Smooth muscle cell of the coronary artery (primary cell): ENCODE results near the gene SHC2. TPM values are rescaled to one million over a fixed set of nuclear protein-coding genes. Genes with fewer than 3 reads are reported as not detected.

Source experiments
- total RNA-seq: library from RNA; depleted of rRNA; stranded (reverse); fragments of >200 nt; gene quantifications from 2 replicates; pipeline ENCODE4 v1.2.3, GENCODE V29; 2014; ENCODE audit warnings: low replicate concordance

Gene SHC2, protein sequence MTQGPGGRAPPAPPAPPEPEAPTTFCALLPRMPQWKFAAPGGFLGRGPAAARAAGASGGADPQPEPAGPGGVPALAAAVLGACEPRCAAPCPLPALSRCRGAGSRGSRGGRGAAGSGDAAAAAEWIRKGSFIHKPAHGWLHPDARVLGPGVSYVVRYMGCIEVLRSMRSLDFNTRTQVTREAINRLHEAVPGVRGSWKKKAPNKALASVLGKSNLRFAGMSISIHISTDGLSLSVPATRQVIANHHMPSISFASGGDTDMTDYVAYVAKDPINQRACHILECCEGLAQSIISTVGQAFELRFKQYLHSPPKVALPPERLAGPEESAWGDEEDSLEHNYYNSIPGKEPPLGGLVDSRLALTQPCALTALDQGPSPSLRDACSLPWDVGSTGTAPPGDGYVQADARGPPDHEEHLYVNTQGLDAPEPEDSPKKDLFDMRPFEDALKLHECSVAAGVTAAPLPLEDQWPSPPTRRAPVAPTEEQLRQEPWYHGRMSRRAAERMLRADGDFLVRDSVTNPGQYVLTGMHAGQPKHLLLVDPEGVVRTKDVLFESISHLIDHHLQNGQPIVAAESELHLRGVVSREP
- total RNA-seq, result 0.08 and 4.1 TPM in 2 replicates

DNA sequence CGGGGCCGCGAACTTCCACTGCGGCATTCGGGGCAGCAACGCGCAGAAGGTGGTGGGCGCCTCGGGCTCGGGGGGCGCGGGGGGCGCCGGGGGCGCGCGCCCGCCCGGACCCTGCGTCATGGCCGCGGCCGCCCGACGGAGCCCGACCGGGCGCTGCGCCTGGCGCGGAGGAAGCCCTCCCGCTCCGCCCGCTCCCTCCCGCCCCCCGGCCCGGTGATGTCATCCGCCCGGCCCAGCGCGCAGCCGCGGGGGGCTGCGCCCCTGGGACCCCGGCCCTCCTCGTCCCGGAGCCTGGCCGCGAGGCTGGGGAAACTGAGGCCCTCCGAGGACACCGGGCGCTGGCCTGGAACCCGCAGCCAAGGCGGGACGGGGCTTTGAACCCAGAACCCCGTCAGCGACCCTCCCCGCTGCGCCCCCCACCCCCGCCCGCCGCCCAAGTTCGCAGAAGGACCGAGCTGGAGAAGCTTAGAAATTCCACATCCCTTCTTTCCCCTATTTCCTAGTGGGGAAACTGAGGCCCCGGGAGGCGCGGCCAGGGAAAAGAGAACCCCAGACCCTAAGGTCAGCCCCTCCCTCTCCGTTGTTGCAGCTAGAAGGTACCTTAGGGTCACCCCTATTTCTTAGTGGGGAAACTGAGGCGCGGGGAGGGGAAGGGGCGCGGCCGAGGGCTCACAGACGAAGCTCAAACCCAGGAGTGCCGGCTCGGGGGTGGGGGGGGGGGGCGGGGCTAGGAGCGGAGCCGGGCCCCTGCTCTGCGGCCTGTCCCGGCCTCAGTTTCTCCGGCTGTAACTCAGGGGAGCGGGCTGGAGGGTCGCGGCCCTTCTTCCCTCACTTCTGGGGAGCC lies at the start of gene SHC2:
Gene SHC2 (minus strand): TSS at position 157 of the 844 bp plus-strand sequence. CDS start 37 bp downstream, at position 120.

DNA sequence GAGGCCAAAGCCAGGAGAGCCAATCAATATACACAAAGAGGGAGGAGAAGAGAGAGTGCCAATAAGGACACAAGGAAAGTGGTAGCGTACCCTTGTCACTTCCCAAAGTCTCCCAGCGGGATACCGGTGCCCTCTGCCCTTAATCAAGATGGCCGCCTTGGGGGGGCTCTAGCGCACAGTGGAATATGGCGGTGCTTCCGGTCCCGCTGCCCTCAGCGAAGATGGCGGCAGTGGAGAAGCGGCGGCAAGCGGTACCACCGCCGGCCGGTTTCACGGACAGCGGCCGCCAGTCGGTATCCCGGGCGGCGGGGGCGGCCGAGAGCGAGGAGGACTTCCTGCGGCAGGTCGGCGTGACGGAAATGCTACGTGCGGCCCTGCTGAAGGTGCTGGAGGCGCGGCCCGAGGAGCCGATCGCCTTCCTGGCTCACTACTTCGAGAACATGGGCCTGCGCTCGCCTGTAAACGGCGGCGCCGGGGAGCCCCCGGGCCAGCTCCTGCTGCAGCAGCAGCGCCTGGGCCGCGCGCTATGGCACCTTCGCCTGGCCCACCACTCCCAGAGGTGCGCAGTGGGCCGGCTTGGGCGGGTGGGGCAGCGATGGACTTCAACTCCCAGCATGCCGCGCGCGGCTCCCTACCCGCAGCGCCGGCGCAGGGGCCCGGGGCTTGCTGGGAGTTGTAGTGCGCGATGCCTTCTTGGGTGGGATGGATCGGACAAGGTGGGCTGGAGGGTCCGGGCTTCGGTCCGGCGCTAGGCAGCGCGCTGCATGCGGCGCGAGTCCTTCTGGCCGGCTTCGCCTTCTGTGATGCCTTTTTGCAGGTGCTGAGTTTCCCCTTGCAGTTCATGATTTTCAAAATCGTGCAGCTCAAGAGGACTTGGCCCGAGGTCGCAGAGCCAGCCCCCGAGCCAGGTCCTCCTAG lies 46.7 kb upstream of the SHC2 start, which contains the start of gene TPGS1:
Gene TPGS1 (plus strand): TSS at position 212 of the 918 bp plus-strand sequence. CDS start 10 bp downstream, at position 222.

DNA sequence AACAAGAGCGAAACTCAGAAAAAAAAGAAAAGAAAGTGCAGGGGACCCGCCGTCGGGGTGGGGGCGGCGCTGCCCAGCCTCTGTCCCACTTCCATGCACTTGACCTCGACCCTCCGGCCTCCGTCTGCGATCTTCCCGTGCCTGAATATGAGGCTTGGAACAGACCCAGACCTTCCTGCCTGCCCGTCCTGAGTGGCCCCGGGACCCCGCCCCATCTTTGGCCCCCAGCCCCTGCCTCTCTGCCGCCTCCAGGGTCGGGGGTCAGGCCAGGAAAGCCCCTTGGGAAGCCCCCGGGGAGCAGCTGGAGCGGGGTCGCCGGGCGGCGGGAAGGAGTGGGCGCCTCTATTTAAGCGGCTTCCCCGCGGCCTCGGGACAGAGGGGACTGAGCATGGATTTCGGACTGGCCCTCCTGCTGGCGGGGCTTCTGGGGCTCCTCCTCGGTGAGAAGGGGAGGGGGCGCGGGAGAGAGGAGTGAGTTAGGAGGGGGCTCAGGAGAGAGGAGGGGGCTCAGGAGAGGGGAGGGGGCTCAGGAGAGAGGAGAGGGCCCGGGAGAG lies 35.4 kb upstream of the SHC2 start, which contains the start of gene MADCAM1:
Gene MADCAM1 (plus strand): TSS at position 375 of the 554 bp plus-strand sequence. CDS start 14 bp downstream, at position 389.

DNA sequence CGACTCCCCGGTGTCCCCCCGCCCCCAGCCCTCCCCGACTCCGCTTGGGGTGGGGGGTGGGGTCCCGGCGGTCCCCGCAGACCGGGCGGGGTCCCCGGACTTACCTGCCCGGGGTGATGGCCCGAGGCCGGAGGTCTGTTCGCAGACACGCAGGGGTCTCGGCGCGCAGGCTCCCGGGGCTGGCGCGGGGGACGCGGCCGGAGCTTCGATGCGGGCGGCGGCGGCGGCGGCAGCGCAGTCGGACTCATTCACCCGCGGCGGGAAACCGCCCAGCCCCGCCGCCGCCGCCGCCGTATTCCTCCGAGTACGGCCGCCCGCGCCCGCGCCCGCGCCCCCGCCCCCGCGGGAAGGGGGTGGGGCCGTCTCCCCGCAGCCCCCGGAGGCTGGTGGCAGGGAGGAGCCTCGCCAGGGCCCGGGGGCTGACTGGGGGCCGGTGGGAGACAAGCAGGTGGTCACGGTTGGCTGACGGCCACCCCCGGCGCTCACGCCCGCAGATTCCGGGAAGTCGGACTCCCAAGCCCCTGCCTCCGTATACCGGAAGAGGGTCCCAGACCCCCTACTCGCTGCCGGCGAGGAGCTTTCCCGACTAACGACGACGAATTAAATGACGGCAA lies 51.8 kb downstream of the SHC2 start, which contains the start of gene C2CD4C:
Gene C2CD4C (minus strand): TSS at position 246 of the 614 bp plus-strand sequence. CDS start 786 bp downstream, outside the sequence.

Other genes starting within 250 kb of the SHC2 start
- gene PLPP2, start 169.6 kb downstream of the SHC2 start, total RNA-seq, result 1.9 and 11.2 TPM in 2 replicates
- 13.1 and 23.5 TPM in 2 replicates for gene MIER2, start 116.2 kb downstream of the SHC2 start, total RNA-seq
- under 0.01 TPM in 1 of 2 replicates, not detected in the other for gene C2CD4C, start 51.9 kb downstream of the SHC2 start, total RNA-seq
- not detected in 2 replicates for gene MADCAM1, start 35.5 kb upstream of the SHC2 start, total RNA-seq
- 13.9 and 23.9 TPM in 2 replicates for gene TPGS1, start 46.5 kb upstream of the SHC2 start, total RNA-seq
- 81.4 and 83.4 TPM in 2 replicates for gene CDC34, start 70.7 kb upstream of the SHC2 start, total RNA-seq
- gene GZMM, start 83.0 kb upstream of the SHC2 start, total RNA-seq, result 0.08 TPM in 1 of 2 replicates, not detected in the other
- gene BSG, start 111.6 kb upstream of the SHC2 start, total RNA-seq, result 284 and 347 TPM in 2 replicates
- gene HCN2, start 128.8 kb upstream of the SHC2 start, total RNA-seq, result 0.30 and 1.2 TPM in 2 replicates
- gene POLRMT, start 172.5 kb upstream of the SHC2 start, total RNA-seq, result 16.6 and 19.8 TPM in 2 replicates
- gene FGF22, start 178.8 kb upstream of the SHC2 start, total RNA-seq, result not detected in 2 replicates
- 6.2 and 24.2 TPM in 2 replicates for gene RNF126, start 202.2 kb upstream of the SHC2 start, total RNA-seq
- 22.8 and 81.7 TPM in 2 replicates for gene FSTL3, start 215.4 kb upstream of the SHC2 start, total RNA-seq
- gene PRSS57, start 234.4 kb upstream of the SHC2 start, total RNA-seq, result not detected in 2 replicates
- gene PALM, start 247.9 kb upstream of the SHC2 start, total RNA-seq, result 6.0 and 26.7 TPM in 2 replicates